GM20000 (cell line): ENCODE measurements around the gene SLC35G3.
"Not testable (repeated sequence)": the region's sequence is repeated elsewhere in the genome, so short reads cannot be mapped to it uniquely, and the experiment has no call there.

Experiments used
- DNase-seq: peaks from one replicate; pipeline ENCODE4 v3.0.0; 2012; ENCODE audit warnings: low spot score
- TF ChIP-seq, protein P1 (sequence below): IDR thresholded peaks from 2 replicates; pipeline ENCODE4 v1.5.1; 2012; ENCODE audit warnings: mild to moderate bottlenecking, control low read depth; ENCODE audit errors: extremely low read depth, missing control alignments

Gene SLC35G3

DNA sequence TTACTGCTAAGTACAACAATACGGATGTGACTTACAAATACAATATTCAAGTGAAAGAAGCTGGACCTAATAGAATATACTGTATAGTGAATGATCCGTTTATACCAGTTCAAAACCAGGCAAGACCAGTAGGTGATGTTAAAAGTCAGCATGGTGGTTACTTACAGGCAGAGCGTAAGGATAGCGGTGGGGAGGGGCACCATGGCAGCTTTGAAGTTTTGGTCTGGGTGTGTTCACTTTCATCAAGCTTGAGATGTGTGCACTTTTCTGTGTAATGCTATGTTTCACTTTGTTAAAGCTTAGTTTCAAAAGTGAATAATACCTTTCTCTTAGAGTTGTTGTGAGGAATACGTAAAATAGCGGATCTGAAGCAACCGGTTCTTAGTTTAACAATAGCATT lies 16.5 kb upstream of the SLC35G3 start:
- TF ChIP-seq, protein P1, sequence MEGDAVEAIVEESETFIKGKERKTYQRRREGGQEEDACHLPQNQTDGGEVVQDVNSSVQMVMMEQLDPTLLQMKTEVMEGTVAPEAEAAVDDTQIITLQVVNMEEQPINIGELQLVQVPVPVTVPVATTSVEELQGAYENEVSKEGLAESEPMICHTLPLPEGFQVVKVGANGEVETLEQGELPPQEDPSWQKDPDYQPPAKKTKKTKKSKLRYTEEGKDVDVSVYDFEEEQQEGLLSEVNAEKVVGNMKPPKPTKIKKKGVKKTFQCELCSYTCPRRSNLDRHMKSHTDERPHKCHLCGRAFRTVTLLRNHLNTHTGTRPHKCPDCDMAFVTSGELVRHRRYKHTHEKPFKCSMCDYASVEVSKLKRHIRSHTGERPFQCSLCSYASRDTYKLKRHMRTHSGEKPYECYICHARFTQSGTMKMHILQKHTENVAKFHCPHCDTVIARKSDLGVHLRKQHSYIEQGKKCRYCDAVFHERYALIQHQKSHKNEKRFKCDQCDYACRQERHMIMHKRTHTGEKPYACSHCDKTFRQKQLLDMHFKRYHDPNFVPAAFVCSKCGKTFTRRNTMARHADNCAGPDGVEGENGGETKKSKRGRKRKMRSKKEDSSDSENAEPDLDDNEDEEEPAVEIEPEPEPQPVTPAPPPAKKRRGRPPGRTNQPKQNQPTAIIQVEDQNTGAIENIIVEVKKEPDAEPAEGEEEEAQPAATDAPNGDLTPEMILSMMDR, result no peak

DNA sequence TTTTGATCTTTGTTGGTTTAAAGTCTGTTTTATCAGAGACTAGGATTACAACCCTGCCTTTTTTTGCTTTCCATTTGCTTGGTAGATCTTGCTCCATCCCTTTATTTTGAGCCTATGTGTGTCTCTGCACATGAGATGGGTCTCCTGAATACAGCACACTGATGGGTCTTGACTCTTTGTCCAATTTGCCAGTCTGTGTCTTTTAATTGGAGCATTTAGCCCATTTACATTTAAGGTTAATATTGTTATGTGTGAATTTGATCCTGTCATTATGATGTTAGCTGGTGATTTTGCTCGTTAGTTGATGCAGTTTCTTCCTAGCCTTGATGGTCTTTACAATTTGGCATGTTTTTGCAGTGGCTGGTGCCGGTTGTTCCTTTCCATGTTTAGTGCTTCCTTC lies 8.4 kb upstream of the SLC35G3 start:
- not testable (repeated sequence) for DNase-seq

More for the DNA sequence above, 16.5 kb upstream of the SLC35G3 start:
- DNase-seq, result no peak

DNA sequence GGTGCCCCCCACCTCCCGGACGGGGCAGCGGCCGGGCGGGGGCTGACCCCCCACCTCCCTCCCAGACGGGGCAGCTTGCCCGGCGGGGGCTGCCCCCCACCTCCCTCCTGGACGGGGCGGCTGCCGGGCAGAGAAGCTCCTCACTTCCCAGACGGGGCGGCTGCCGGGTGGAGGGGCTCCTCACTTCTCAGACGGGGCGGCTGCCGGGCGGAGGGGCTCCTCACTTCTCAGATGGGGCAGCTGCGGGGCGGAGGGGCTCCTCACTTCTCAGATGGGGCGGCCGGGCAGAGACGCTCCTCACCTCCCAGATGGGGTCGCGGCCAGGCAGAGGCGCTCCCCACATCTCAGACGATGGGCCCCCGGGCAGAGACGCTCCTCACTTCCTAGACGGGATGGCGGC lies 869 bp upstream of the SLC35G3 start:
- DNase-seq, result not testable (repeated sequence)

DNA sequence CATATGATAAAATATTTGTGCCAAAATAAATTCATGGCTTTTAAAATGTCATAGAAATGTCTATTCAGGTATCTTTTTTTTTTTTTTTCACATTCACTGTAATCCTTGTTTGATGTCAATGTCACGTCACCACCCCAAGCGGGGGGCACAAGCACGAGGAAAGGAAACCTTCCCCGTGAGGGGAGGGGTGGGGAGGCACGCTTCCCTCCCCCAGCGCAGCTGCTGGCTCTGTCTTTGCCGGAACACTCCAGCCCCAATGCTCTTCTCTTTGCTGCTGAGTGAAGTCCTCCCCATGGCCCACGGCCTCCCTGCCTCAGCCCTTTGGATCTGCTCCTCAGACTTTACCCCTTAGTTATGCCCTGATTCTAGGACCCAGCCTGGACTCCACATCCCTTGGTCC lies 1.5 kb downstream of the SLC35G3 start:
- TF ChIP-seq, protein P1, result no peak
- no peak for DNase-seq

DNA sequence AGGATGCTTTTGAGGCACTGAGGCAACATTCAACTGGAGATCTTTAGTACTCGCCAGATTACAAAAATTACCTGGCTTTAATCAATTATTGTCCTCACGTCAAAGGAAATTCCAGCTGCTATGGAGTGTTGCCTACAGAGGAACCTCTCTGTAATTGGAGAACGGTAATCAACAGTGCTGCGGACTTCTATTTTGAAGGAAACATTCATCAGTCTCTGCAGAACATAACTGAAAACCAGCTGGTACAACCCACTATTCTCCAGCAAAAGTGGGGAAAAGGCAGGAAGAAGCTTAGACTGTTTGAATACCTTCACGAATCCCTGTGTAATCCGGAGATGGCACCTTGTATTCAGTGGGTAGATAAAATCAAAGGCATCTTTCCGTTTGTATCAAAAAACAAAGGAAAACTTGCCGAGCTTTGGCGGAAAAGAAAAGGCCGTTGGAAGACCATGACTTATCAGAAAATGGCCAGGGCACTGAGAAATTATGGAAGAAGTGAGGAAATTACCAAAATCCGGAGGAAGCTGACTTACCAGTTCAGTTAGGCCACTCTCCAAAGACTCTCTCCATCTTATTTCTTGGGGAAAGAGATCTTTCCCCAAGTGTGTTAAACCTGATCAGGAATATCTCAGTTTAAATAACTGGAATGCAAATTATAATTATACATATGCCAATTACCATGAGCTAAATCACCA lies 3.0 kb downstream of the SLC35G3 start:
- DNase-seq, result no peak
- TF ChIP-seq, protein P1, result no peak

DNA sequence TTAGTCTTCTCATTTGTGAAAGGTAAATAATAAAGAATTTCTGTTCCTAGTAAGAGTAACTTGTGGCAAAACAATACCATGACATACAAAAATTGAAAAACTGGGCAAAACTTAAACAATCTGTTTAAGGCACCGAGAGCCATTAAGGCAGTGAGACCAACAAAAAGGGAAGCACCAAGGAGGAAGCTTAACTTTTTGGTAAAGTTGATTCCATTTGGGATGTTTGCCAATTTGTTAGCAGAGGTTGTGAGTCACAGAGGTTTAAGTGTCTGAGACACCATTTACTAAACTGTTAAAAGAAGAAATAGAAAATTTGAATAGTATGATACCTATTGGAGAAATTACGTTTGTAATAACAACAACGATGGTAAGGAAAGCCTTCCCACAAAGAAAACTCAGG lies 4.9 kb downstream of the SLC35G3 start:
- no peak for DNase-seq
- TF ChIP-seq, protein P1, result no peak

DNA sequence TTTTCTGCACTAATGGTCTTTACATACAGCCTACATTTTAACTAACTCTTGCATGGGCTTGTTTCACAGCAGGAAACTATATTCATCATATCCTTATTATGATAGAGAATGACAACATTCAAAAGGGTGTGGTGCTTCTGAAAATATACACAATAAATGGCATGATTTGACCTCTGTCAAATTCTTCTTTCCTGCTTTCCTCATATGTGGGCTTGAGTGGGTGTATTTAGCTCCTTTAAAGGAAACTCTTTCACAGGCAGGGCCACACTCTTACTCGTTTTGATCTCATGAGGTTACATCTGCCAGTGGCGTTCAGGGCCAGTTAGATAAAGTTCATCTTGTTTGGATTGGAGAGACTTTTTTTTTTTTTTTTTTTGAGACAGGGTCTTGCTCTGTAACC lies 6.1 kb downstream of the SLC35G3 start:
- TF ChIP-seq, protein P1, result no peak
- no peak for DNase-seq

DNA sequence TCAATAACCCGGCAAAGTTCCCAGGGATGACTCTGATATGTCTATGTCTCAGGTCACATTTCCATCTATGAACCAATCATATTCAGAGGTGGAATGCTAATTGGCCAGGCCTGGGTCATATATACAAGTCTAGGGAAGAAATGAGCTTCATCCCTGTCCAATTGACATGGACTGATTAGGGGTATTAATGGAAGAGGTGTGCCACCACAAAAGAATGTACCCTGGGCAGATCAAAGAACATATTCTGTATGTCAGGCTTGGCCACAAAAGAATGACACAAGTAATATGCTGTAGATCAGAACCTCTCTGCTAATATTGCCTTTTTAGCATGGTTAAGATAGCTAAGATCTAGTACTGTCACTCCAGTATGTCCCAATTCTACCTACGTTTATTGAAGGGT lies 6.7 kb downstream of the SLC35G3 start:
- TF ChIP-seq, protein P1, result no peak
- DNase-seq, result no peak
